DOHH2 (cell line): ENCODE results near the gene NMBR.

Experiments
- H3F3A ChIP-seq: fragments of 200-600 bp; sonication (generic), shearing (Covaris generic); 2 replicates; pipeline ENCODE4 v1.6.0; 2016; ENCODE audit warnings: antibody characterized with exemption, mild to moderate bottlenecking; ENCODE audit not compliant: control insufficient read depth, insufficient read depth
- H3K27ac ChIP-seq: fragments of 200-600 bp; sonication (generic); 2 replicates; pipeline ENCODE4 v1.5.1; 2014; ENCODE audit warnings: low read depth, mild to moderate bottlenecking, low read length, moderate library complexity
- H3K27me3 ChIP-seq: fragments of 200-600 bp; sonication (generic); 2 replicates; pipeline ENCODE4 v1.6.1; 2014; ENCODE audit warnings: mild to moderate bottlenecking, low read length, mixed read lengths; ENCODE audit not compliant: control insufficient read depth
- H3K36me3 ChIP-seq: fragments of 200-600 bp; sonication (generic); 2 replicates; pipeline ENCODE4 v1.6.1; 2014; ENCODE audit warnings: mild to moderate bottlenecking, low read length, moderate library complexity, mixed read lengths; ENCODE audit not compliant: control insufficient read depth
- H3K4me1 ChIP-seq: fragments of 200-600 bp; sonication (generic); 2 replicates; pipeline ENCODE4 v1.6.1; 2014; ENCODE audit warnings: mild to moderate bottlenecking, low read length, mixed read lengths; ENCODE audit not compliant: control insufficient read depth
- H3K4me2 ChIP-seq: fragments of 200-600 bp; sonication (generic); 2 replicates; pipeline ENCODE4 v1.6.0; 2014; ENCODE audit warnings: mild to moderate bottlenecking, low read length, moderate library complexity
- H3K4me3 ChIP-seq: fragments of 200-600 bp; sonication (generic); 2 replicates; pipeline ENCODE4 v1.5.1; 2014; ENCODE audit warnings: mild to moderate bottlenecking, low read length, mixed read lengths
- H3K79me2 ChIP-seq: fragments of 200-600 bp; sonication (generic); 2 replicates; pipeline ENCODE4 v1.6.1; 2014; ENCODE audit warnings: mild to moderate bottlenecking, low read length, mixed read lengths; ENCODE audit not compliant: control insufficient read depth
- H3K9me2 ChIP-seq: fragments of 200-600 bp; sonication (generic); replicated peaks from 2 replicates; pipeline ENCODE4 v1.6.1; 2014; ENCODE audit warnings: mild to moderate bottlenecking, low read length, mixed read lengths; ENCODE audit not compliant: control insufficient read depth
- H3K9me3 ChIP-seq: fragments of 200-600 bp; sonication (generic); 2 replicates; pipeline ENCODE4 v1.6.1; 2014; ENCODE audit warnings: antibody characterized with exemption, low read length, mixed read lengths; ENCODE audit not compliant: control insufficient read depth, insufficient read depth
- H4K20me1 ChIP-seq: fragments of 200-600 bp; sonication (generic); 2 replicates; pipeline ENCODE4 v1.6.0; 2014; ENCODE audit warnings: low read depth, mild to moderate bottlenecking, antibody characterized with exemption, low read length, moderate library complexity; ENCODE audit not compliant: control insufficient read depth, insufficient read depth
- CTCF ChIP-seq: fragments of 200-600 bp; sonication (generic); IDR thresholded peaks from one replicate; pipeline ENCODE4 v1.5.1; 2014; ENCODE audit warnings: antibody characterized with exemption, mild to moderate bottlenecking, low read depth, low read length; ENCODE audit not compliant: poor library complexity, severe bottlenecking
- EZH2phosphoT487 ChIP-seq: fragments of 200-600 bp; sonication (generic); IDR thresholded peaks from 2 replicates; pipeline ENCODE4 v1.6.1; 2017; ENCODE audit warnings: borderline replicate concordance, mild to moderate bottlenecking, antibody characterized with exemption, low read length, moderate library complexity, mixed read lengths

The NMBR gene

GRCh38 chr6:142138876-142139275, 8.0 kb downstream of the NMBR start:
- no peaks in the 10 kb centered on the region for H3K9me2 ChIP-seq
- H3K27me3 ChIP-seq, result no peaks in the 10 kb centered on the region; the same call in 1 of the 2 replicates
- H3F3A ChIP-seq, result no peaks in the 10 kb centered on the region
- no peak overlapping the region for H3K27ac ChIP-seq
- H3K4me1 ChIP-seq, result no peaks in the 10 kb centered on the region
- H3K79me2 ChIP-seq, result no peaks in the 10 kb centered on the region
- TF ChIP-seq EZH2phosphoT487, result no peak
- H3K4me2 ChIP-seq, result no peak overlapping the region
- H4K20me1 ChIP-seq, result no peaks in the 10 kb centered on the region
- no peaks in the 10 kb centered on the region for H3K36me3 ChIP-seq
- H3K4me3 ChIP-seq, result no peak overlapping the region
- H3K9me3 ChIP-seq, result no peaks in the 10 kb centered on the region

- H3F3A ChIP-seq, result no peaks in the 10 kb centered on the region
- H3K27ac ChIP-seq, result no peak within 1 kb of the TSS
Observed at GRCh38 chr6:142132625-142133024, 14.3 kb downstream of the NMBR start, which contains the start of gene GJE1. Gene GJE1, plus strand, starts transcription at chr6:142132925. Its CDS starts 234 bp downstream, at chr6:142133159.

GRCh38 chr6:142130814-142131213, 16.1 kb downstream of the NMBR start:
- Histone ChIP-seq H3K4me1 (no peaks in the 10 kb centered on the region), H3K4me2 (no peak overlapping the region), H3F3A (no peaks in the 10 kb centered on the region), H3K36me3 (no peaks in the 10 kb centered on the region), H4K20me1 (no peaks in the 10 kb centered on the region), H3K9me2 (no peaks in the 10 kb centered on the region), H3K27ac (no peak overlapping the region), H3K79me2 (no peaks in the 10 kb centered on the region), H3K4me3 (no peak overlapping the region), H3K27me3 (no peaks in the 10 kb centered on the region), H3K9me3 (no peaks in the 10 kb centered on the region)
- TF ChIP-seq CTCF, result no peak
- TF ChIP-seq EZH2phosphoT487, result no peak

More at GRCh38 chr6:142132625-142133024, 14.3 kb downstream of the NMBR start, which contains the start of gene GJE1:
- H3K9me3 ChIP-seq, result no peaks in the 10 kb centered on the region
- no peak for TF ChIP-seq CTCF
- TF ChIP-seq EZH2phosphoT487, result no peak
- no peaks in the 10 kb centered on the region for H3K4me1 ChIP-seq
- no peak within 1 kb of the TSS for H3K4me3 ChIP-seq
- H3K27me3 ChIP-seq, result no peaks in the 10 kb centered on the region
- H3K36me3 ChIP-seq, result no peaks in the 10 kb centered on the region
- H3K9me2 ChIP-seq, result no peaks in the 10 kb centered on the region
- H3K4me2 ChIP-seq, result no peak within 1 kb of the TSS
- H4K20me1 ChIP-seq, result no peaks in the 10 kb centered on the region
- no peaks in the 10 kb centered on the region for H3K79me2 ChIP-seq

- Histone ChIP-seq H3K27me3 (no peaks in the 10 kb centered on the region), H3K4me3 (no peak overlapping the region), H3K4me2 (no peak overlapping the region), H3K27ac (no peak overlapping the region), H3K9me3 (no peaks in the 10 kb centered on the region), H3K4me1 (no peaks in the 10 kb centered on the region), H3F3A (no peaks in the 10 kb centered on the region), H3K79me2 (no peaks in the 10 kb centered on the region), H3K9me2 (no peaks in the 10 kb centered on the region), H4K20me1 (no peaks in the 10 kb centered on the region), H3K36me3 (no peaks in the 10 kb centered on the region)
- TF ChIP-seq EZH2phosphoT487 (no peak), CTCF (no peak)
Observed at GRCh38 chr6:142121342-142121741, 25.6 kb downstream of the NMBR start.
